ENCODE data around the gene KPTN.

- TF ChIP-seq CTCF (IDR thresholded peaks at IDR 0.05 in 8 of 11, conservative IDR thresholded peaks at IDR 0.05 in 3 of 11) (no peak), POLR2A (IDR thresholded peaks at IDR 0.05) (no peak), POLR2AphosphoS5 (IDR thresholded peaks at IDR 0.05) (peak in 1 of 3 donors; percentile 46)
Observed at GRCh38 chr19:47497050-47497766, 13.2 kb upstream of the KPTN start.
